ENCODE measurements around the gene AJAP1.

Gene AJAP1

DNA sequence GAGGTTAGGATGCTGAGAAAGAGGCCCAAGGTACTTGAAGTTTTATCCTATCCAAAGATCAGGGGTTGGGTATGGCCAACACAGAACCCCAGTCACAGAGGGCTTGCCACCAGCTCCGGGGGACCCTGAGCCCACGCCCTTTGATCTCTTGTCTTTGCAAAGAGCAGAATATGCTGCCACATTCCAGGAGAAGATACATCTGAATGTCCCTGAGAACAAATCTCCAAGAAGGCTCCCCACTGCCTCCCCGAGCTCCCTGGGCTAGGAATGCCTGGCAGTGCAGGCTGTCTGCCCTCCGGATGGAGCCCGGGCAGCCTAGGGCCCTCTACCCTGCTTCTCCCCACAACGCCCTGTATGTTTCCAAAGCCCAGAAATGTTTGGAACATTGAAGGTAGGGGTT is 49.2 kb downstream of the AJAP1 start:
- DNase-seq: no peak

DNA sequence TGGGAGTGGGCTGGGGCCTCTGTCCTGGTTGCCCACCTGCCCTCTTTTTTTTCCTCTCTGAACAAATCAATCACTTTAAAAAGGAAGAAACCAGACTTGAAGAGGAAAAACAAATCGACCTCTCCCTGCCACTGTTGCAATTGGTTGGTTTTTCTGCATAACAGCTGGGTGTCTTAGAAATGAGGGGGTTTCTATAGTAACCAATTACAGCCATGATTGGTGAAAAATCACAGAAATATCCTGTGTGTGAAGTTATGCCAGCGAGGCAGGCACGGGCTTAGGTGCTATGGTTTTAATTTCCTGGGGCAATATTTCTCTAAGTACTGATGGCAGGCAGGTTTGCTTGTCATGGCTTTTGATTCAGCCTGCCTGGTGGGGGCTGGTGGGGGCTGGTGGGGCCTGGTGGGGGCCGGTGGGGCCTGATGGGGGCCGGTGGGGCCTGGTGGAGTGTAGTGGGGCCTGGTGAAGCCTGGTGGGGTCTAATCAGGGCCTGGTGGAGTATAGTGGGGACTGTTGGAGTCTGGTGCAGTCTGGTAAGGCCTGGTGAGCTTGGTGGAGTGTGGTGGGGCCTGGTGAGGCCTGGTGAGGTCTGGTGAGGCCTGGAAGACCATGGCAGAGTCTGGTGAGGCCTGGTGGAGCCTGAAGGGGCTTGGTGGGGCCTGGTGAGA is 54.6 kb downstream of the AJAP1 start:
- no peak for DNase-seq

- no peak for DNase-seq
These were observed 55.2 kb downstream of the AJAP1 start for GRCh38 chr1:4709641-4710040.

GRCh38 chr1:4710592-4711415 is 56.4 kb downstream of the AJAP1 start:
- DNase-seq: no peak

DNA sequence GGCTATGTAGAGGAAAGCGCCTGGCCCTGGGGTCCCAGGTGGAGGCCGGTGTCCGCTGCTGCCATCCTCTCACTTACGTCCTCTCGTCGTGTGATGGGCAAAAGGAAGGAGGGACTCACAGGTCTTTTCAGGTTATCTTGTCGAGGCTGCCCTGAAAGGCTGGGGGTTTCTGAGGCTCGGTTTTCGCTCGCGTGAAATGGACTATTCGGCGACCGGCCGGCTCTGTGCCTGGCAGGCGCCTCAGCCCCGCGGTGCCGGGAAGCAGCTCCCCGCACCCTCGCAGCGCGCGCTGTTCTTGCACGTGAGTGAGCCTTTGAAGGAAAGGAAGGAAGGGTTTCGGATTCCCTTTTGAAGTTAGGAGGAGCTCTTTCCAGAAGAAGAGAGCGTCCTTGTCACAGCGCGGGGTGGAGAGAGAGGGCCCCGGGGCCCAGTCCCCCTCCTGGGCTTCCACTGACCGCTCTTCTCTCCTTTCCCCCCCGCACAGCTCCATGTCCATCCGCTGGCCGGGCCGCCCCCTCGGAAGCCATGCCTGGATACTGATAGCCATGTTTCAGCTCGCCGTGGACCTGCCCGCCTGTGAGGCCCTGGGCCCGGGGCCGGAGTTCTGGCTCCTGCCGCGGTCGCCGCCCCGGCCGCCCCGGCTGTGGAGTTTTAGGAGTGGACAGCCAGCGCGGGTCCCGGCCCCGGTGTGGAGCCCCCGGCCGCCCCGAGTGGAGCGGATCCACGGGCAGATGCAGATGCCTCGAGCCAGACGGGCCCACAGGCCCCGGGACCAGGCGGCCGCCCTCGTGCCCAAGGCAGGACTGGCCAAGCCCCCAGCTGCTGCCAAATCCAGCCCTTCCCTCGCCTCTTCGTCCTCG is 57.2 kb downstream of the AJAP1 start:
- DNase-seq: no peak

GRCh38 chr1:4713669-4714068 is 59.3 kb downstream of the AJAP1 start:
- no peak for DNase-seq

DNA sequence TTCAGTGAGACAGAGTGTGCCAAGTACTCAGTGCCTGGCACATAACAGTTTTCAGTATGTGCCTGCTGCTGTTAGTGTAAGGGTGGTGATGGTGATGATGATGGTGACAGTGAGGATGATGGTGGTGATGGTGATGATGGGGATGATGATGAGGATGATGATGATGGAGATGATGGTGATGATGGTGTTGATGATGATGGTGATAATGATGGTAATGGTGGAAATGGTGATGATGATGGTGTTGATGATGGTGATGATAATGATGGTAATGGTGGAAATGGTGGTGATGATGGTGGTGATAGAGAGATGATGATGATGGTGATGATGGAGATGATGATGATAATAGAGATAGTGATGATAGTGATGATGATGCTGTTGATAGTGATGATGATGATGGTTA is 62.0 kb downstream of the AJAP1 start:
- DNase-seq: no peak

GRCh38 chr1:4718071-4718470 is 63.7 kb downstream of the AJAP1 start:
- no peak for DNase-seq

DNA sequence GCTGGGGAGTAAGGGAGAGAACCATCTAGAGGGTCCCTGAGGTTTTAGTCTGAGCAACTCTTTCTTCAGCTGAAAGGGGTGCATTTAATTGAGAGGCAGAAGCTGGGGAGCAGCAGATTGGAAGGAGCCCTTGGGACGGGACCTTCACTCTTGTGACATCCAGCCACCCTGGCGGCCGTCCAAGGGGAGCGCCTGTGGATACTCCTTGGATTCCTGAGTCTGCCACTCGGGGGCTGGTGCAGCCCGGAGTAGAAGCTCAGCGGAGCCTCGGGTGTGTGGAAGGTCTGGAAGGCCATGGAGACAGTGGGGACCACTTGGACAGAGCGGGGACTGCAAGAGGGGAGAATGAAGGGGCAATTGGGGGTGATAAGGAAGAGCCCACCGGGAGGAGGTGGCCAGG is 68.7 kb downstream of the AJAP1 start:
- no peak for DNase-seq

DNA sequence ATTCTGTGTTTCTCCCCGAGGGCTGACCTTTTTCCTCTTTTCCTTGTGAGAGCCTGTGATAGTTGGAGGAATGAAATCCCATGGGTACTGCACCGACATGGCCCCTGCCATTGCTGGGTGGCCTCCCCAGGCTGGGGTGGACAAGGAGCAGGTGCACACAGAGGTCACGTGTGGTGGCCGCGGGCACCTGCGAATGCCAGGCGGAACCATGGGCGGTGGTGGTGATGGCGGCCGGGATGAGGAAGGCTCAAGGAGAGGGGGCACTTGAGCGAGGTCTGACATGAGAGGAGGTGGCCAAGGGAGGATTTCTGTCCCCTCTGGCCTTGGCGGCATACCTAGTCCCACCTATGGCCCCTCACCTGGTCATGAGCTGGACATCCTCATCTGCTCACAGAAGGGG is 69.6 kb downstream of the AJAP1 start:
- DNase-seq: no peak

DNA sequence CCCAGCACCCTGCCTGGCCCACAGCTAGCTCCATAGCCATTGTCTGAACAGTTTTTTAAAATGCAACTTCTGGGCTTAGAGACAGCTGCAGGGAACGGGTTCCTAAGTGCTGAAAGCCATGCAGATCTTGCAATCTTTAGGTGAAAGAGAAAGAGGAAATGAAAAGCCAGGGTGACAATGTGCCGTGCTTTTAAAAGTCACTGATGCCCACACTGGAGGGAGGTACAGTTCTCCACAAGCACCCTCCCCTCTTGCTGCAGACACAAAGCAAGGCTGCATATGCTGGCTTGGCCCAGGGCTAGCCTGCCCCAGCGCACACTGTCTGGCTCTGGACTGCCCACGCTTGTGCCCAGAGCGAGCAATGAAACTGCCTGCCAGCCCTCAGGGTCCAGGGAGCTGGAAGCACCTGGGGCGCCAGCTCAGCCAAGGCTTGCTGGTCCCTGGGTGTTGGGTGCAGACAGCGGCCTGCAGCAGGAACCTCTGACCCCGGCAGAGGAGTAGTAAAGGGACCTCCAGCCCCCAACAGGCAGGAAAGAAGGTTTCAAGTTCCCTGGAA is 70.4 kb downstream of the AJAP1 start:
- no peak for DNase-seq

GRCh38 chr1:4725416-4725815 is 71.0 kb downstream of the AJAP1 start:
- no peak for DNase-seq

- DNase-seq: no peak
These were observed 72.4 kb downstream of the AJAP1 start for GRCh38 chr1:4726620-4727341.

DNA sequence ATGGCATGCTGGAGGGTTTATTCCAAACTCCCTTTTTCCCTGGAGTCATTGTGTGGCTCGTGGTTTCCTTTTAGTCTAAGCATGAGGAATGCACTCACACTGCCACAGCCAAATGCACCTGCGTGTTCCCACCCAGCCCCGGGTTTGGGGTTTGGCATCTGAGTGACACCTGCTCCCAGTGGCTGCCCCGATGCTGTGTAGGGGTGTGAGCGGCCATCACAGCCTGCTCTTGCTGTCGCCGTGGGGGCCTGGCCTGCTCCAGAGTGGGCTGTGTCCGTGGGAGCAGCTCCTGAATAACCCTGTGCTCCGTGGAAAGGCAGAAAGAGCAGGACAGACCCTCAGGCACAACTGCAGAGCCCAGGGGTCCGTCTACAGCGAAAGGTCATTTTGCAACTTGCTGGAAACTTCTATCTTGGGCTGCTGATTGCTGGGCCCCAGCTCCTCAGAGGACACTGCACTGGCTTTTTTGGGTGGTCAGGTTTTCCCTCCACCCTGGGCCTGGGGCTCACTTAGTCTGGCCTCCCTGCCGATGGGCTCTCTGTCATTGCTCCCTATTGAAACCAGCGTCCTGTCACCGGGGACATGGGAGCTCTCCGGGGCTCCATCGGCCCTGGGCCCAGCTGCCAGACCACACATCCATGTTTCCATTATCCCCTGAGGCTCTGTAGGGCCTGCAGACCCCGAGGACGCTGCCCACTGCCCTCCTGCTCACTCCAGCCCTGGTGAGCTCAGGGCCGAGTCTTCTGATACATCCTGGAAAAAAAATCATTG is 74.1 kb downstream of the AJAP1 start:
- no peak for DNase-seq

GRCh38 chr1:4729090-4729471 is 74.7 kb downstream of the AJAP1 start:
- no peak for DNase-seq

GRCh38 chr1:4730078-4730477 is 75.7 kb downstream of the AJAP1 start:
- no peak for DNase-seq

DNA sequence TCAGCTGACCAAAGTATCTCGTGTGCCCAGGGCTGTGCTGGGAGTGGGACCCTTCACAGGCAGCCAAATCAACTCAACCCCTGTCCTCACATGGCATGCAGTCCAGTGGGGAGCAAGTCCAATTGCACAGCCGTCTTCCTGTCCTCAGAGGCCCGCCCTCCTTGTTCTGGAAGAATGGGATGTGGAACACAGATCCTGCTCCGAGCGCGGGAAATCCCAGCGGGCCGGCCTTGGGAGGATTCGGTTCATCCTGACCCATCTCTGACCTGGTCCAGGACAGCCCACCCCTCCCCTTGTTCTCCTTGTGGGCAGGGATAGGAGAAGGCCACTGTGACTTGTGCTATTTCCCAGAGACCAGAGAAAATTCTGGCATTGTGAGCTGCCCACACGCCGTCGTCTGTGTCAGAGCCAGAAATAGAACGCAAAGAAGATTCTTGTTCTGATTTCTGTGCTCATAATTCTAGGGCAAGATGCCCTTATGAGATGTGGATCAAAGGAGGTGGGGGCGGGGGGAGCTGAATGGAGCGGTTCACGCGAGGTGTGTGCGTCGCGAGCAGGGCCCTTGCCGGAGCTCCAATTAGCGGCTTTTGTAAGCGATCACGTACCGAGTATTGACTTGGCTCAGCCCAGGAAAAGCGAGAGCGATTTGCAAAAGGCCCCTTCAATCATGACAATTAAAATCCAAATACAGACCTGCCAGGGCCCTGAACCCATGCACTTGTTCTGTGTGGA is 79.2 kb downstream of the AJAP1 start:
- no peak for DNase-seq

GRCh38 chr1:4734219-4734618 is 79.8 kb downstream of the AJAP1 start:
- no peak for DNase-seq

GRCh38 chr1:4734791-4735190 is 80.4 kb downstream of the AJAP1 start:
- no peak for DNase-seq

DNA sequence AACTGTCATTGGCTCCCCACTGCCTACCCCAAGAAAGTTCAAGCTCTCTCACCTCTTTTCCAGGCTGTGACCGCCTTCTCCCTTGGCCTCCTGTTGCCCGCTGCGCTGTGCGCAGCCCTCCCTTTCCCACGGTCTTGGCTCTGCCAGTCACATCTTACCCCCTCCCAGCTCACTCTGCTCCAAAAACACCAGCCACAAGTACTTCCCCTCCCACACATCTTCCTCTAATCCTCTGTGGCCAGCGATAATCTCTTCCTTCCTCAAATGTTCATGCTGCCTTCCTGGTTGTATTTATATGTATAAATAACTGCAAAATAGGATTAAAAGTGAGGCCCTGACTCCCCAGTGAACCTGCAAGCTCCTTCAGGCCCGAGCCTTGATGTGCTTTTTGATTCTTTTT is 81.8 kb downstream of the AJAP1 start:
- no peak for DNase-seq

GRCh38 chr1:4741876-4742423 is 87.5 kb downstream of the AJAP1 start:
- DNase-seq: no peak
